ENCODE measurements around the gene CD46. TPM values are rescaled to one million over a fixed set of nuclear protein-coding genes. Genes with fewer than 3 reads are reported as not detected.

The CD46 gene
- total RNA-seq, 4 donors from 2014 or later, result 153 to 197 (median 174) TPM

DNA sequence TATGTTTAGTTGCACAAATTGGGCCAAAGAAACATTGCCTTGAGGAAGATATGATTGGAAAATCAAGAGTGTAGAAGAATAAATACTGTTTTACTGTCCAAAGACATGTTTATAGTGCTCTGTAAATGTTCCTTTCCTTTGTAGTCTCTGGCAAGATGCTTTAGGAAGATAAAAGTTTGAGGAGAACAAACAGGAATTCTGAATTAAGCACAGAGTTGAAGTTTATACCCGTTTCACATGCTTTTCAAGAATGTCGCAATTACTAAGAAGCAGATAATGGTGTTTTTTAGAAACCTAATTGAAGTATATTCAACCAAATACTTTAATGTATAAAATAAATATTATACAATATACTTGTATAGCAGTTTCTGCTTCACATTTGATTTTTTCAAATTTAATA, 43.0 kb downstream of the CD46 start:
- DNase-seq (ENCODE audit: low spot score) (no peak), ATAC-seq (ENCODE audit: low FRiP score) (no peak)
- TF ChIP-seq, protein P1, sequence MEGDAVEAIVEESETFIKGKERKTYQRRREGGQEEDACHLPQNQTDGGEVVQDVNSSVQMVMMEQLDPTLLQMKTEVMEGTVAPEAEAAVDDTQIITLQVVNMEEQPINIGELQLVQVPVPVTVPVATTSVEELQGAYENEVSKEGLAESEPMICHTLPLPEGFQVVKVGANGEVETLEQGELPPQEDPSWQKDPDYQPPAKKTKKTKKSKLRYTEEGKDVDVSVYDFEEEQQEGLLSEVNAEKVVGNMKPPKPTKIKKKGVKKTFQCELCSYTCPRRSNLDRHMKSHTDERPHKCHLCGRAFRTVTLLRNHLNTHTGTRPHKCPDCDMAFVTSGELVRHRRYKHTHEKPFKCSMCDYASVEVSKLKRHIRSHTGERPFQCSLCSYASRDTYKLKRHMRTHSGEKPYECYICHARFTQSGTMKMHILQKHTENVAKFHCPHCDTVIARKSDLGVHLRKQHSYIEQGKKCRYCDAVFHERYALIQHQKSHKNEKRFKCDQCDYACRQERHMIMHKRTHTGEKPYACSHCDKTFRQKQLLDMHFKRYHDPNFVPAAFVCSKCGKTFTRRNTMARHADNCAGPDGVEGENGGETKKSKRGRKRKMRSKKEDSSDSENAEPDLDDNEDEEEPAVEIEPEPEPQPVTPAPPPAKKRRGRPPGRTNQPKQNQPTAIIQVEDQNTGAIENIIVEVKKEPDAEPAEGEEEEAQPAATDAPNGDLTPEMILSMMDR (IDR thresholded peaks at IDR 0.05), result no peak

DNA sequence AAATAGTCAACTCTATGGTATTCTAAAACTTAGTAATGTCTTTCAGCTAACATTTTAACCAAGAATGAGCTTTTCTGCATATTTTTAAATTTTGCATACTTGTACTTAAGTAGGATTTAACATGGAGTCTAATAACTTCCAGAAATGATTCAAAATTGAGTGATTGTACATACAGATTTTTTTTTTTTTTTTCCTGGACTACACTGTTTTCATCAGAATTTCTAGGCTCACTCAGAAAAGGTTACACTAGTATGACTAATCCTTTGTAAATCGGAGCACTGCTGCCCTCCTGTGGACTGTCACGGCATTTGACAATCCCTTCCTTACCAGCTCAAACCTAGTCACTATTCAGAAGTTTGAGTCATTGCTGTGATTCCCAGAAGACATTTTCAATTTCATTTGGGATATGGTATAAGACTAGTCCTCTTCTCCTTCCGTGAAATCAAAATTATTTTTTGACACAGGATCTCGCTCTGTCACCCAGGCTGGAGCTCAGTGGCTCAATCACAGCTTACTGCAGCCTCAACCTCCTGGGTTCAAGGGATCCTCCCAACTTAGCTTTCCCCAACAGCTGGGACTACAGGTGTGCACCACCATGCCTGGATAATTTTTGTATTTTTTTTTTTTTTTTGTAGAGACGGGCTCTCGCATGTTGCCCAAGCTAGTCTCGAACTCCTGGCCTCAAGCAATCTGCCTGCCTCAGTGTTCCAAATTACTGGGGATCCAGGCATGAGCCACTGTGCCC, 45.5 kb downstream of the CD46 start:
- TF ChIP-seq, protein P1 (IDR thresholded peaks at IDR 0.05), result peak in 1 of 3 donors; percentile 60
- peak; percentile 94 for ATAC-seq (ENCODE audit: low FRiP score)
- peak; percentile 92 for DNase-seq (ENCODE audit: low spot score)

DNA sequence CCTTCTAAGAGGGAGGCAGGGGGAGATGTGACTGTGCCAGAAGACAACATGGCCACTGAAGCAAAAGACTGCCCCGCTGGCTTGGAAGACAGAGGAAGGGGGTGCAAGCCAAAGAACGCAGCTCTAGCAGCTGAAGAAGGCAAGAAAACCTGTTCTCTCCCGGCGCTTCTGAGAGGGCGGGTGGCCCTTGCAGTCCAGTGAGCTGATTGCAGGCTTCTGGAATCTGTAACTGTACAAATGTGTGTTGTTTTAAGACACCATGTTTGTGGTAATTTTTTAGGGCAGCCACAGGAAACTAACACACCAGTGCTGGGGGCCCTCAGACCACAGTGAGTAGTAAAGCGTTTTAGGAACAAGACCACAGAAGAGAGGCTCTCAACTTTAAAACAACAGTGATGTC, 47.0 kb downstream of the CD46 start:
- DNase-seq (ENCODE audit: low spot score) (no peak), ATAC-seq (ENCODE audit: low FRiP score) (no peak)
- TF ChIP-seq, protein P1 (IDR thresholded peaks at IDR 0.05), result no peak

DNA sequence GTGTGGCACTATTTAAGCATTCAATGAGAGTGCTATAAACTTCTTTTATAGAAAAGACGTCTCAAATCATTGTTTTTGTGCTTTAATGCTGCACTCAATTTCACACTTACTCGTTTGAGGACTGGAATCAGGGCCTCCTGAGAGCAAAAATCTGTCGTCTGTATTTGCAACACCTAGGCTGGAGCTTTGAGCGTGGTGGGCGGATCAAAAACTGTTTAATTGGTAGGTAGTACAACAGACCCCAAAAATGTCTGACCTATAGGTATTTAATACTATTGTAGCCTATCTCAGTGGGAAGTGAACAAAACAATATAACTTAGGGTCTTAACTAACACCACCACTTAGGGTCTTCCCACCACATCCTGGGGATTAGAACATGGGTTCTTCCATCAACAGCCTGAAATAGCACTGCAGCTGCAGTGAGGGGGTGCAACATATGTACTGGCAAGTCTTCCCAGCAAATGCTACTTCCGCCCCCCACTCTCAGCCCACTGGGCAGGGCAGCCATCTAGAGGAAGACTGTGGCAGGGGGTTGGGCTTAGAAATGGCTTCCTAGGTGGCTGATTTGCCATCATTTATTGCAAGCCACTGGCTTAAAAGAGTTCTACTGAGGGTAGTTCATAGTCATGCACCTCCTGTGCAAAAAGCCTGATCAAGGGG, 48.3 kb downstream of the CD46 start:
- no peak for DNase-seq (ENCODE audit: low spot score)

DNA sequence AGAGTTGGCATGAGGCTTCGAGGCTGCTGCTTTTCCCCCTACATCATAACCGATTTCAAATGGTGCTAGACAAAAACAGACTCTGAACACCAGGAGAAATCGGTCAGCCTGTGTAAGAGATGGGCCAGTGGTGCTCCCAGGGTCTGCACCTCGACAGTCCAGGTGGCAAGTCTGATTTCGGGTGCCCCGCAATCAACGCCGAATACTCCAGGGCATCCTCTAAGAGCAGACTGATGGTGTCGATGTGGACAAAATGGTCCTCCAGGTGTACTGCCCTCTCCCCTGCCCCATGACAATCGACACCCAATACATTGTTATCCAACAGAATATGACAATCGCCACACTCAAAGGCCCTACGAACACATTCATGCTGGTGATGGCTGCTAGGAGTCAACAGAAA, 50.0 kb downstream of the CD46 start:
- ATAC-seq (ENCODE audit: low FRiP score) (no peak), DNase-seq (ENCODE audit: low spot score) (no peak)
- TF ChIP-seq, protein P1 (IDR thresholded peaks at IDR 0.05), result no peak

More for the DNA sequence above, 48.3 kb downstream of the CD46 start:
- ATAC-seq (ENCODE audit: low FRiP score), result no peak
- TF ChIP-seq, protein P1 (IDR thresholded peaks at IDR 0.05), result no peak

DNA sequence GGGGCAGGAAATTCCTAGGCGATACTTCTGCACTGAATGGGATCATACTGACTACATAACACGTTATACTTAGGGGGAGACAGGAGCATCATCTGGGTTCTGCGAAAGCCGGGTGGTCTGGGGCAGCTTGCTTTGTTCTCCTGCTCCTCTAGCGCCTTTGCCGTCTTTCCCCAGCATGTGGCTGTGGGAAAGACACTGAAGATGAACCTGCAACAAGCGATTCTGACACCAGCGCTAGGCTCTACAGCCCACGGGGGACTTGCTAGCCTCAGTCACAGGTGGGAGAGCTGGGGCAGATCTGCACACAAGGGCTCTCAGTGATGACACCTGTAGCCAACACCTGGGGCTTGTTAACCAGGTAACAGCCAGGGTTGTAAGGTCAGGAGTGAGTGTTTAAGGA, 51.8 kb downstream of the CD46 start:
- DNase-seq (ENCODE audit: low spot score) (no peak), ATAC-seq (ENCODE audit: low FRiP score) (no peak)
- TF ChIP-seq, protein P1 (IDR thresholded peaks at IDR 0.05), result no peak
